K562 (cell line): ENCODE measurements around the gene CARD9. TPM values are rescaled to one million over a fixed set of nuclear protein-coding genes. Genes with fewer than 3 reads are reported as not detected.

Experiments
- ELF2 ChIP-seq: fragments of 250-450 bp; sonication (Bioruptor Pico); IDR thresholded peaks from 2 replicates; pipeline ENCODE4 v1.5.0; 2021; ENCODE audit warnings: mild to moderate bottlenecking
- GABPB1 ChIP-seq: sonication (generic); formaldehyde crosslinking; IDR thresholded peaks from 2 replicates; pipeline ENCODE4 v1.8.0; 2022; ENCODE audit warnings: mild to moderate bottlenecking, missing genetic modification reagents
- HBP1 ChIP-seq: fragments of 450-650 bp; formaldehyde crosslinking; IDR thresholded peaks from 2 replicates; pipeline ENCODE4 v1.4.0; 2022; ENCODE audit warnings: missing genetic modification characterization
- KDM4B ChIP-seq, 2 experiments: fragments of 450-650 bp in 1 of 2; sonication (generic) in 1 of 2; IDR thresholded peaks; 2 replicates each; pipeline ENCODE4 v1.6.1; 2016 to 2017; ENCODE audit warnings: borderline replicate concordance in 2 of 2, antibody characterized with exemption in 1 of 2, low read depth in 1 of 2, mild to moderate bottlenecking in 1 of 2
- MYNN ChIP-seq, 2 experiments: sonication (generic); formaldehyde crosslinking in 1 of 2; IDR thresholded peaks; 2 replicates each; pipeline versions ENCODE4 v1.5.0 to v1.6.1; 2016 to 2020; ENCODE audit warnings: antibody characterized with exemption in 1 of 2, missing genetic modification reagents in 1 of 2
- NR2C2 ChIP-seq, 2 experiments: fragments of 200-800 bp in 1 of 2; sonication (Bioruptor generic) in 1 of 2; sonication (generic) in 1 of 2; formaldehyde crosslinking in 1 of 2; IDR thresholded peaks; 2 replicates each; pipeline versions ENCODE4 v1.6.1 to v1.8.0; 2016 to 2022; ENCODE audit warnings: mild to moderate bottlenecking in 1 of 2, missing compliant biosample characterization in 1 of 2, missing genetic modification characterization in 1 of 2, missing genetic modification reagents in 1 of 2
- PHB2 ChIP-seq: fragments of 450-650 bp; IDR thresholded peaks from 2 replicates; pipeline ENCODE4 v1.6.1; 2017; ENCODE audit warnings: low read depth
- SMAD1 ChIP-seq: fragments of 150-350 bp; IDR thresholded peaks from 2 replicates; pipeline ENCODE4 v1.6.1; 2014; ENCODE audit warnings: low read length, low read depth; ENCODE audit not compliant: partially characterized antibody
- SNRNP70 ChIP-seq: fragments of 200-400 bp; formaldehyde crosslinking; optimal IDR thresholded peaks from 2 replicates; pipeline ENCODE3; 2017; ENCODE audit warnings: low read depth, low read length
- SOX6 ChIP-seq: fragments of 450-650 bp; IDR thresholded peaks from 2 replicates; pipeline ENCODE4 v1.6.1; 2014; ENCODE audit warnings: mild to moderate bottlenecking
- ZBTB40 ChIP-seq, 2 experiments: fragments of 450-650 bp in 1 of 2; sonication (generic) in 1 of 2; formaldehyde crosslinking in 1 of 2; IDR thresholded peaks; 2 replicates each; pipeline versions ENCODE4 v1.7.1 to v1.9.0; 2016 to 2022; ENCODE audit warnings: inconsistent platforms in 1 of 2, mild to moderate bottlenecking in 1 of 2, missing genetic modification reagents in 1 of 2
- ZNF197 ChIP-seq: fragments of 200-800 bp; sonication (Bioruptor generic); IDR thresholded peaks from 2 replicates; pipeline ENCODE4 v1.6.1; 2016; ENCODE audit warnings: low read depth, missing genetic modification characterization, missing compliant biosample characterization
- ZNF24 ChIP-seq: fragments of 450-650 bp; IDR thresholded peaks from 2 replicates; pipeline ENCODE4 v1.6.1; 2016
- polyA plus RNA-seq, 8 experiments: library from polyadenylated mRNA; depleted of rRNA in 4 of 8; stranded (reverse) in 5 of 8; unstranded in 3 of 8; fragments of >200 nt; fragmentation: Nextera tagmentation in 2 of 8; fragmentation: Illumina TruSeq in 1 of 8; extraction: Ambion mirVana in 2 of 8; extraction: Trizol in 1 of 8; gene quantifications; 2 replicates each; pipeline versions ENCODE4 v1.2.1 to v1.2.3, GENCODE V29; 2011 to 2014; ENCODE audit warnings: inconsistent platforms in 1 of 8, missing spikeins in 1 of 8
- total RNA-seq, 7 experiments: library from RNA; depleted of rRNA in 6 of 7; stranded (reverse); fragments of >200 nt in 6 of 7; fragmentation: Illumina TruSeq in 2 of 7; extraction: Trizol in 2 of 7; gene quantifications; 2 replicates each; pipeline versions ENCODE4 v1.2.1 to v1.2.3, GENCODE V29; 2011 to 2021; ENCODE audit warnings: low replicate concordance in 1 of 7

CARD9 gene
- total and polyA plus RNA-seq, 9 of the 15 experiments (the other 6 are each of a cell fraction or from before 2014, with no cell fraction given) = 1.7 to 53.0 (median 9.7) TPM

GRCh38 chr9:136363106-136363948 is 10.1 kb downstream of the CARD9 start, which contains the start of gene DNLZ (continued):
- TF ChIP-seq ZBTB40 (IDR thresholded peaks at IDR 0.05) (peak; percentile 92), ZBTB40 (CRISPR knock-in tag; IDR thresholded peaks at IDR 0.05) (no peak; the same call in 1 of the 2 replicates), NR2C2 (CRISPR knock-in tag; IDR thresholded peaks at IDR 0.05) (peak; percentile 93), NR2C2 (tag; IDR thresholded peaks at IDR 0.05) (peak; percentile 99), PHB2 (no peak), SOX6 (0 out of 2 replicates have a peak, but pooled peaks have one; percentile 35), KDM4B (IDR thresholded peaks at IDR 0.05; ENCODE audit: borderline replicate concordance in 2 of 2, low read depth in 1 of 2) (peak in 1 of 2 experiments; percentile 56; a peak in 1 of 4 replicates), ZNF24 (no peak; the same call in 1 of the 2 replicates), SMAD1 (peak; percentile 43), ZNF197 (CRISPR knock-in tag) (0 out of 2 replicates have a peak, but pooled peaks have one; percentile 66), SNRNP70 (no peak), HBP1 (CRISPR knock-in tag) (peak; percentile 55; the same call in 1 of the 2 replicates), MYNN (IDR thresholded peaks at IDR 0.05) (no peak; the same call in 1 of the 2 replicates), MYNN (CRISPR knock-in tag; IDR thresholded peaks at IDR 0.05) (no peak), ELF2 (CRISPR knock-in tag) (peak; percentile 100), GABPB1 (CRISPR knock-in tag) (peak; percentile 95)
